Prostate gland (tissue), 2 donors: Measurements from ENCODE around the gene ADD3.

Experiments used
- CTCF ChIP-seq, 4 experiments: fragments of 200-600 bp in 2 of 4; fragments of 450-650 bp in 2 of 4; sonication (generic) in 2 of 4; IDR thresholded peaks; 1 replicate in 3 of 4; 2 replicates in 1 of 4; pipeline ENCODE4 v1.5.1; 2016 to 2019; ENCODE audit warnings: antibody characterized with exemption in 4 of 4, mild to moderate bottlenecking in 2 of 4, moderate library complexity in 2 of 4
- POLR2A ChIP-seq: fragments of 450-650 bp; IDR thresholded peaks from one replicate; pipeline ENCODE4 v1.6.1; 2016; ENCODE audit warnings: antibody characterized with exemption, mild to moderate bottlenecking
- POLR2AphosphoS5 ChIP-seq: sonication (generic); formaldehyde crosslinking; IDR thresholded peaks from one replicate; pipeline ENCODE4 v1.6.1; 2017; ENCODE audit warnings: antibody characterized with exemption

GRCh38 chr10:110107430-110107829, 99.6 kb downstream of the ADD3 start:
- TF ChIP-seq CTCF (IDR thresholded peaks at IDR 0.05) (no peak), POLR2A (no peak), POLR2AphosphoS5 (no peak)
